Measurements from ENCODE around the gene ADCY3. TPM values are rescaled to one million over a fixed set of nuclear protein-coding genes. Genes with fewer than 3 reads are reported as not detected.

The ADCY3 gene
- total RNA-seq, 1 donor: 42.0 TPM

GRCh38 chr2:24831221-24832072 lies 88.6 kb downstream of the ADCY3 start:
- H3K4me3 ChIP-seq (ENCODE audit: low read depth, low read length): no peak overlapping the region
- DNase-seq (ENCODE audit: low read depth): no peak
- TF ChIP-seq, protein P1, sequence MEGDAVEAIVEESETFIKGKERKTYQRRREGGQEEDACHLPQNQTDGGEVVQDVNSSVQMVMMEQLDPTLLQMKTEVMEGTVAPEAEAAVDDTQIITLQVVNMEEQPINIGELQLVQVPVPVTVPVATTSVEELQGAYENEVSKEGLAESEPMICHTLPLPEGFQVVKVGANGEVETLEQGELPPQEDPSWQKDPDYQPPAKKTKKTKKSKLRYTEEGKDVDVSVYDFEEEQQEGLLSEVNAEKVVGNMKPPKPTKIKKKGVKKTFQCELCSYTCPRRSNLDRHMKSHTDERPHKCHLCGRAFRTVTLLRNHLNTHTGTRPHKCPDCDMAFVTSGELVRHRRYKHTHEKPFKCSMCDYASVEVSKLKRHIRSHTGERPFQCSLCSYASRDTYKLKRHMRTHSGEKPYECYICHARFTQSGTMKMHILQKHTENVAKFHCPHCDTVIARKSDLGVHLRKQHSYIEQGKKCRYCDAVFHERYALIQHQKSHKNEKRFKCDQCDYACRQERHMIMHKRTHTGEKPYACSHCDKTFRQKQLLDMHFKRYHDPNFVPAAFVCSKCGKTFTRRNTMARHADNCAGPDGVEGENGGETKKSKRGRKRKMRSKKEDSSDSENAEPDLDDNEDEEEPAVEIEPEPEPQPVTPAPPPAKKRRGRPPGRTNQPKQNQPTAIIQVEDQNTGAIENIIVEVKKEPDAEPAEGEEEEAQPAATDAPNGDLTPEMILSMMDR (IDR thresholded peaks at IDR 0.05; ENCODE audit: insufficient read depth, low read length): no peak

GRCh38 chr2:24830786-24831185 lies 89.3 kb downstream of the ADCY3 start:
- TF ChIP-seq, protein P1 (IDR thresholded peaks at IDR 0.05; ENCODE audit: insufficient read depth, low read length): no peak
- no peak overlapping the region for H3K4me3 ChIP-seq (ENCODE audit: low read depth, low read length)
- DNase-seq (ENCODE audit: low read depth): no peak

GRCh38 chr2:24830351-24830750 lies 89.7 kb downstream of the ADCY3 start:
- H3K4me3 ChIP-seq (ENCODE audit: low read depth, low read length): no peak overlapping the region
- DNase-seq (ENCODE audit: low read depth): peak; percentile 14
- TF ChIP-seq, protein P1 (IDR thresholded peaks at IDR 0.05; ENCODE audit: insufficient read depth, low read length): no peak

- TF ChIP-seq, protein P1 (IDR thresholded peaks at IDR 0.05; ENCODE audit: insufficient read depth, low read length): no peak
- H3K4me3 ChIP-seq (ENCODE audit: low read depth, low read length): no peak overlapping the region
- DNase-seq (ENCODE audit: low read depth): no peak
Measured at GRCh38 chr2:24828238-24828996, 91.6 kb downstream of the ADCY3 start.

GRCh38 chr2:24827321-24828237 lies 92.5 kb downstream of the ADCY3 start:
- H3K4me3 ChIP-seq (ENCODE audit: low read depth, low read length): no peak overlapping the region
- DNase-seq (ENCODE audit: low read depth): peak; percentile 93
- TF ChIP-seq, protein P1 (IDR thresholded peaks at IDR 0.05; ENCODE audit: insufficient read depth, low read length): peak; percentile 94

DNA sequence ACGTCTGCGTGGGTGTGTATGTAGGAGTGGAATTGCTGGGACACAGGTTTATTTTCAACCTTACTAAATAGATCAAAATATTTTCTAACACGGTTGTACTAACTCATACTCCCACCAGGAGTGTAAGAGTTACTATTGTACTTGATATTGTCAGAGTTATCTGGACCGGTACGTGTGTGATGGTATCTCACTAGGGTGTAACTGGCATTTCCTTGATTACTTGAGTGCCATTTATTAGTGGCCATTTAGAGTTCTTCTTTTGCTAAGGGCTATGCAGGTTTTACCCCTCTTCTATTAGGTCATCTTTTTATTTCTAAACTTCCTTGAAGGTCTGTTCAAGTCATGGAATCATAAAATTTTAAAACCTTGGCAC lies 93.3 kb downstream of the ADCY3 start:
- TF ChIP-seq, protein P1 (IDR thresholded peaks at IDR 0.05; ENCODE audit: insufficient read depth, low read length): no peak
- DNase-seq (ENCODE audit: low read depth): no peak
- H3K4me3 ChIP-seq (ENCODE audit: low read depth, low read length): no peak overlapping the region
